Femur (tissue), 1 donor: ENCODE results near the gene CUTC.

Experiments
- DNase-seq: peaks from one replicate; pipeline ENCODE4 v3.0.0-alpha.2; 2017

CUTC gene

GRCh38 chr10:99784727-99785441, 52.9 kb downstream of the CUTC start:
- no peak for DNase-seq

GRCh38 chr10:99785646-99786045, 53.6 kb downstream of the CUTC start:
- no peak for DNase-seq

GRCh38 chr10:99787311-99787710, 55.3 kb downstream of the CUTC start:
- DNase-seq: no peak

- DNase-seq: no peak
Observed at GRCh38 chr10:99787782-99788445, 55.9 kb downstream of the CUTC start.

- DNase-seq: peak; percentile 83
Observed at GRCh38 chr10:99788598-99789256, 56.7 kb downstream of the CUTC start.

GRCh38 chr10:99791831-99792230, 59.8 kb downstream of the CUTC start:
- DNase-seq: no peak

- DNase-seq: no peak
Observed at GRCh38 chr10:99793819-99794218, 61.8 kb downstream of the CUTC start.

- DNase-seq: no peak
Observed at GRCh38 chr10:99796928-99797327, 64.9 kb downstream of the CUTC start.

GRCh38 chr10:99798031-99798430, 66.0 kb downstream of the CUTC start:
- no peak for DNase-seq

- no peak for DNase-seq
Observed at GRCh38 chr10:99798920-99799319, 66.9 kb downstream of the CUTC start.

- DNase-seq: no peak
Observed at GRCh38 chr10:99799613-99800012, 67.6 kb downstream of the CUTC start.

GRCh38 chr10:99804471-99804870, 72.4 kb downstream of the CUTC start:
- no peak for DNase-seq

- no peak for DNase-seq
Observed at GRCh38 chr10:99805190-99805589, 73.2 kb downstream of the CUTC start.
